ENCODE results near the gene OR52D1. TPM values are rescaled to one million over a fixed set of nuclear protein-coding genes. Genes with fewer than 3 reads are reported as not detected.

The OR52D1 gene
- total RNA-seq = not detected

DNA sequence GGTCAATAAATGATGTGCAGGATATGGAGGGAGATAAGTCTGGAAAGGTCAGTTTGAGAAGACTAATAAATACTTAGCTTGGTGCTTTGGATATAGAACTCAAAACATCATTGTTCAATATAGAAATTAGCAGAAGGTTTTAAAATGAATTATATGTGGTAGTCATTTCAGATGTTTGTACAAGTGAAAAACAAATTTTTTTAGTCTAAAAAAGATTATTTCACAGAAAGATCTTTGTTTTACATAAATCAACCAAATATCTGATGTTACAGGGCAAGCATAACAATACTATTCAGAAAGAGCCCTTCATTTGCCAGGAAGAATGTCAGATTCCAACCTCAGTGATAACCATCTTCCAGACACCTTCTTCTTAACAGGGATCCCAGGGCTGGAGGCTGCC lies at the start of gene OR52D1:
Gene OR52D1, plus strand, starts transcription at position 301 of the 400 bp plus-strand sequence. Its CDS starts 22 bp downstream, at position 323.
- Histone ChIP-seq H3K4me3 (ENCODE audit: low read length) (no peak within 1 kb of the TSS), H3K9me3 (ENCODE audit: low read depth, low read length) (no peaks in the 10 kb centered on the region), H3K27me3 (ENCODE audit: insufficient read depth, low read length) (no peaks in the 10 kb centered on the region), H3K4me1 (ENCODE audit: insufficient read depth, low read length) (no peaks in the 10 kb centered on the region)

GRCh38 chr11:5441414-5441813 lies 47.1 kb upstream of the OR52D1 start, which contains the start of gene OR51I1:
OR51I1 (minus strand) TSS chr11:5441514; CDS start chr11:5441514, 0 bp downstream.
- peaks cover 3% of the 10 kb centered on the region for H3K27me3 ChIP-seq (ENCODE audit: insufficient read depth, low read length)
- no peaks in the 10 kb centered on the region for H3K9me3 ChIP-seq (ENCODE audit: low read depth, low read length)
- H3K4me1 ChIP-seq (ENCODE audit: insufficient read depth, low read length) = no peaks in the 10 kb centered on the region
- H3K4me3 ChIP-seq (ENCODE audit: low read length) = no peak within 1 kb of the TSS

DNA sequence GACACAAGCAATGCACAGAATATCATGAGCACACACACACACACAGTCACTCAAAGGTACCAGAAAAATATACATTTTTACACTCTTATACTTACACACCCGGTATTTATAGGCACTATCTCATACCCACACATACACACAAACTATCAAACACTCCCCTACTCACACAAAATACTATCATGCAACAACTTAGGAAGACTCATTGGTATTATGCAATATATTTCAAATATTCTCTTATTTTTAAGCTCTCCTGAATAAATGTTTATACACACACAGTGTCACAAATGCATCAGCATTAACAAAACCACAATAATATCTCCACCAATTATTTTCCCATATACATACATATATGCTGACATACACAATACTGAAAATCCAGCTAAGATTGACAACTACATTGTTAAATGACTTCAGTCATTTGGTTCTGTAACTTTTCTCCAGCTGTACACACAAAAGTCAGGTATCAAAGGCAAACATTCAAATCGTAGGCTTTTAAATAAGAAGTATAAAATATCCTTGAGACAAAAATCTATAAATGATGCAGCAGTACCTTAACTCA lies 44.6 kb upstream of the OR52D1 start:
- Histone ChIP-seq H3K27me3 (ENCODE audit: insufficient read depth, low read length) (peaks cover 3% of the 10 kb centered on the region), H3K4me3 (ENCODE audit: low read length) (no peak overlapping the region), H3K4me1 (ENCODE audit: insufficient read depth, low read length) (no peaks in the 10 kb centered on the region), H3K9me3 (ENCODE audit: low read depth, low read length) (no peaks in the 10 kb centered on the region)

- H3K27me3 ChIP-seq (ENCODE audit: insufficient read depth, low read length) = peaks cover 3% of the 10 kb centered on the region
- no peaks in the 10 kb centered on the region for H3K4me1 ChIP-seq (ENCODE audit: insufficient read depth, low read length)
- H3K4me3 ChIP-seq (ENCODE audit: low read length) = no peak within 1 kb of the TSS
- no peaks in the 10 kb centered on the region for H3K9me3 ChIP-seq (ENCODE audit: low read depth, low read length)
These were observed 39.5 kb upstream of the OR52D1 start, which contains the start of gene OR51I2 for GRCh38 chr11:5449023-5449422. OR51I2 (plus strand) TSS chr11:5449323; CDS start chr11:5453489, 4,166 bp downstream.

GRCh38 chr11:5449432-5449831 lies 39.1 kb upstream of the OR52D1 start:
- no peaks in the 10 kb centered on the region for H3K4me1 ChIP-seq (ENCODE audit: insufficient read depth, low read length)
- no peaks in the 10 kb centered on the region for H3K9me3 ChIP-seq (ENCODE audit: low read depth, low read length)
- peaks cover under 1% of the 10 kb centered on the region for H3K27me3 ChIP-seq (ENCODE audit: insufficient read depth, low read length)
- no peak overlapping the region for H3K4me3 ChIP-seq (ENCODE audit: low read length)

DNA sequence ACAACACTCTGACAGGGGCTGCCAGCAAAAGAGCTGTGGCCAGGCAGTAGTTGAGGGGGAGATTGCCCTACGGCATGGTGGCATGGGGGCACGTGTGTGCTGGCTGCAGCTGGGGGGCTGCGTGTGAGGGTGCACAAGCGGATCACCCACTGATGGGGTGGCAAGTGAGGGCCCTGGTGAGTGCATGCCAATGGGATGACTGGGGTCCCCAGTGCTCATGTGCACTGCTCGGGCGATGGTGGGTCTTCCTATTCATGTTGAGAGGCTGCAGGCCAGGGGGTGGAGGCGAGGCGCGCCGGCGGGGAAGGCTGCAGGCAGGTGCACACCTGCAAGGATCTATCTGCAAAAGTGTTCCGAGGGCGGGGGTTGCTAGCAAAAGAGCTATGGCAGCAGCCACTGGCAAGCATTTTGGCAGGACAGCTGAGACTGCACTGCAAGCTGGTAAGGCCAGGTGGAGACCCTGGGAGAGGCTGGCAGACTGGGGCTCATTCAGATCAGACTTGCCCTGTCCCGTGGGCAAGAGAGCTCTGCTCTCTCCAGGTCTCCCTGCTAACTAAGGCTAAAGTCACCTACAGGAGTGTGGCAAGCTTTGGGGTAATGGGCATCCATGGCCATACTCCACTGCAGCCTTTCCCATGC lies 27.4 kb upstream of the OR52D1 start:
- no peaks in the 10 kb centered on the region for H3K27me3 ChIP-seq (ENCODE audit: insufficient read depth, low read length)
- no peak overlapping the region for H3K4me3 ChIP-seq (ENCODE audit: low read length)
- H3K4me1 ChIP-seq (ENCODE audit: insufficient read depth, low read length) = no peaks in the 10 kb centered on the region
- H3K9me3 ChIP-seq (ENCODE audit: low read depth, low read length) = no peaks in the 10 kb centered on the region

DNA sequence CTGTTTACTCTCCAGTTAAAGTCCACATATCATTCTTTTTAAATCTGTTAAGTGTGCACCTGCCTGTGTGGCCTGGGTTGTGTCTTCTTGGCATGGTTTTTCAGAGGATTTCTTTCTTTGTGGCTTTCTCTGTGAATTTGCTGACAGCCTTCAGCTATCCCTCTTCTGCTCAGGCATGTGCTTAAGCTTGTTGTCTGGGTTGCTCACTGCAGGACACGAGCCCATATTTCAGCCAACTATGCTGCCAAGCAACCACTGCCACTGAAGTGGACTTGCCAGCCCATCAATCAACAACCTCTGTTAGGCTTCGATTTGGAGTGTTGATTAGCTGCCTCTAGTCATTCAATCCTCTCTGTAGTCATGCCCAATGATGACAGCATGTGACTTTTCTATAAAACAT lies 21.0 kb upstream of the OR52D1 start:
- no peaks in the 10 kb centered on the region for H3K27me3 ChIP-seq (ENCODE audit: insufficient read depth, low read length)
- no peak overlapping the region for H3K4me3 ChIP-seq (ENCODE audit: low read length)
- H3K4me1 ChIP-seq (ENCODE audit: insufficient read depth, low read length) = no peaks in the 10 kb centered on the region
- no peaks in the 10 kb centered on the region for H3K9me3 ChIP-seq (ENCODE audit: low read depth, low read length)

GRCh38 chr11:5473921-5474320 lies 14.6 kb upstream of the OR52D1 start:
- no peak overlapping the region for H3K4me3 ChIP-seq (ENCODE audit: low read length)
- no peaks in the 10 kb centered on the region for H3K4me1 ChIP-seq (ENCODE audit: insufficient read depth, low read length)
- H3K9me3 ChIP-seq (ENCODE audit: low read depth, low read length) = no peaks in the 10 kb centered on the region
- no peaks in the 10 kb centered on the region for H3K27me3 ChIP-seq (ENCODE audit: insufficient read depth, low read length)

DNA sequence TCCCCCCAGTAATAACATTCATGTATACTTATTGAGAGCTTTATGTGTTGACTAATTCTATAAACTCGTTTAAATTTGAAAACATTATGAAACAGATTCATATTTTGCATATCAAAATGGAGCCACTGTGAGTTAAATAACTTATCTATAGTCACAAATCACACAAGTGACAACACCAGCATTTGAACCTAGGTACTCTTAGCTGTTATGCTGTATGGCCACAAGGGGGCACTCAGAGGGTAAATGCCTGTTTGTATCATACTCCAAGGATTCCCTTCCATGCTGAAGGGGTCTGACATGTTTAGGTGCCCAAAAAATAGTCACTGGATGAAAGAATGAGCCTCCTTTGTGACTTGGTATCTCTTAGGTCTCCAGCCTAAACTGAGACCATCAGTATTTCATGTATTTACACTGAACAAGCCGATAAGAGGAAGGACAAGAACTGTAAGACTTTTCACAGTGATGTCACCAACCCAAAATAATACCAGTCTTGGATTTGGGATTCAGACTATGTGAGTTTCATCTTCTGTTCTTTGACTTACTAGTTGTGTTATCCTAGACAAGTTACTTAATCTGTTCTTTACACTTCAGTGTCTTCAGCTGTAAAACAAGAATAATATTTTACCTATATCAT lies 12.2 kb upstream of the OR52D1 start:
- Histone ChIP-seq H3K27me3 (ENCODE audit: insufficient read depth, low read length) (no peaks in the 10 kb centered on the region), H3K4me3 (ENCODE audit: low read length) (no peak overlapping the region), H3K4me1 (ENCODE audit: insufficient read depth, low read length) (no peaks in the 10 kb centered on the region), H3K9me3 (ENCODE audit: low read depth, low read length) (no peaks in the 10 kb centered on the region)

GRCh38 chr11:5486003-5486402 lies 2.5 kb upstream of the OR52D1 start:
- H3K27me3 ChIP-seq (ENCODE audit: insufficient read depth, low read length) = no peaks in the 10 kb centered on the region
- H3K9me3 ChIP-seq (ENCODE audit: low read depth, low read length) = no peaks in the 10 kb centered on the region
- H3K4me3 ChIP-seq (ENCODE audit: low read length) = no peak overlapping the region
- H3K4me1 ChIP-seq (ENCODE audit: insufficient read depth, low read length) = no peaks in the 10 kb centered on the region

GRCh38 chr11:5486421-5486820 lies 2.1 kb upstream of the OR52D1 start:
- Histone ChIP-seq H3K4me3 (ENCODE audit: low read length) (no peak overlapping the region), H3K27me3 (ENCODE audit: insufficient read depth, low read length) (no peaks in the 10 kb centered on the region), H3K9me3 (ENCODE audit: low read depth, low read length) (no peaks in the 10 kb centered on the region), H3K4me1 (ENCODE audit: insufficient read depth, low read length) (no peaks in the 10 kb centered on the region)

DNA sequence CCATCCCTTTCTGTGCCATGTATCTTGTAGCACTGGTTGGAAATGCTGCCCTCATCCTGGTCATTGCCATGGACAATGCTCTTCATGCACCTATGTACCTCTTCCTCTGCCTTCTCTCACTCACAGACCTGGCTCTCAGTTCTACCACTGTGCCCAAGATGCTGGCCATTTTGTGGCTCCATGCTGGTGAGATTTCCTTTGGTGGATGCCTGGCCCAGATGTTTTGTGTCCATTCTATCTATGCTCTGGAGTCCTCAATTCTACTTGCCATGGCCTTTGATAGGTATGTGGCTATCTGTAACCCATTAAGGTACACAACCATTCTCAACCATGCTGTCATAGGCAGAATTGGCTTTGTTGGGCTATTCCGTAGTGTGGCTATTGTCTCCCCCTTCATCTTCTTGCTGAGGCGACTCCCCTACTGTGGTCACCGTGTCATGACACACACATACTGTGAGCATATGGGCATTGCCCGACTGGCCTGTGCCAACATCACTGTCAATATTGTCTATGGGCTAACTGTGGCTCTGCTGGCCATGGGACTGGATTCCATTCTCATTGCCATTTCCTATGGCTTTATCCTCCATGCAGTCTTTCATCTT lies 414 bp downstream of the OR52D1 start:
- no peaks in the 10 kb centered on the region for H3K4me1 ChIP-seq (ENCODE audit: insufficient read depth, low read length)
- no peaks in the 10 kb centered on the region for H3K27me3 ChIP-seq (ENCODE audit: insufficient read depth, low read length)
- H3K4me3 ChIP-seq (ENCODE audit: low read length) = no peak overlapping the region
- no peaks in the 10 kb centered on the region for H3K9me3 ChIP-seq (ENCODE audit: low read depth, low read length)

DNA sequence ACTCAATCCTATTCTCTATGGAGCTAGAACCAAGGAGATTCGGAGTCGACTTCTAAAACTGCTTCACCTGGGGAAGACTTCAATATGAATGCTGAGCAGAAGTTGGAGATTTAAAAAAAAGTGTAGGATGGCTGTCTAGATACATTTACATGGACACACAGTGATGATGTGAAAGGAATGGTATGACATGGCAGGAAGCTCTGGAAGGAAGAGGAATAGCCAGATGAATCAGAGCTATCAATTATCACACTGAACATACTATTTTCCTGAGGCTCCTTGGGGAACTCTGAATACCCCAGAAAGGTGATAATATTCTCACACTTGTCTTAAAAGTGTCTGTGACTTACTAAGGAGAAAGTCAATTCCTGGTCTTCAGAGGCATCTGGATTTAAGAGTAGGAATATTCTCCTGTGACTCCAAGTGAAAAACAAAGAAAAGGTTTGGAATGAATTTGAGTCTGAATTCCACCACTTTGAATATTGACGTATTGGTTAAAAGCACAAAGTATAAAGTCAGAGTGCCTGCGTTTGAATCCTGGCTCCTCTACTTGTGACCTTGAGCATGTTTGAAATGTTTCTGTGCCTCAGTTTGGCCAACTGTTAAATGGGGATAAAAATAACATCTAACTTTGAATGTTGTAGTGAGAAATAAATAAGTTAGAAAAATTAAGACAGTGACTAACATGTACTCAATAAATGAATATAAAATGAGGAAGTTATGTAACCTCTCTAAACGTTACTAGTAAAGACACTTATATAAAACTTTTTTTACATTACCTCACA lies 1.3 kb downstream of the OR52D1 start:
- H3K4me1 ChIP-seq (ENCODE audit: insufficient read depth, low read length) = no peaks in the 10 kb centered on the region
- no peaks in the 10 kb centered on the region for H3K27me3 ChIP-seq (ENCODE audit: insufficient read depth, low read length)
- H3K4me3 ChIP-seq (ENCODE audit: low read length) = no peak overlapping the region
- H3K9me3 ChIP-seq (ENCODE audit: low read depth, low read length) = no peaks in the 10 kb centered on the region

- H3K4me3 ChIP-seq (ENCODE audit: low read length) = no peak overlapping the region
- no peaks in the 10 kb centered on the region for H3K9me3 ChIP-seq (ENCODE audit: low read depth, low read length)
- H3K4me1 ChIP-seq (ENCODE audit: insufficient read depth, low read length) = no peaks in the 10 kb centered on the region
- H3K27me3 ChIP-seq (ENCODE audit: insufficient read depth, low read length) = no peaks in the 10 kb centered on the region
These were observed 11.2 kb downstream of the OR52D1 start for GRCh38 chr11:5499671-5500070.

DNA sequence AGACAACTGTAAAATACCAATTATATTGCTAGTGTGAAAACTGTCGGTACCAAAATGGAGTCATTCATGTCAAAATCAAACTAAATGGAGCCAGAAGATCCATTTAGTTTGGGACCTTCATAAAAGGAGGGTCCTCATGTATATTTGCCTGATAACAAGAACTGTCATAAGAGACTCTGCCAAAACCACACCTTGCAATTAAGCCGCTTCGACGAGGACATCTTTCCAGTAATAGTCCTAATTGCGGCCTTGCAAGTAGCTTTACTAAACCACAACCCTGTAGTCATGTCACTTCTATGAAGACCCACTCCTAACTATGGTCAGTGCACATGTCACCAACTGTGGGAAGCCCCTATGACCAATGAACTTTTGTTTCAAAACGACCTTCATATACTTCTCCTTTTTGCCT lies 11.9 kb downstream of the OR52D1 start:
- no peaks in the 10 kb centered on the region for H3K27me3 ChIP-seq (ENCODE audit: insufficient read depth, low read length)
- no peak overlapping the region for H3K4me3 ChIP-seq (ENCODE audit: low read length)
- no peaks in the 10 kb centered on the region for H3K9me3 ChIP-seq (ENCODE audit: low read depth, low read length)
- no peaks in the 10 kb centered on the region for H3K4me1 ChIP-seq (ENCODE audit: insufficient read depth, low read length)
